ENCODE measurements around the gene ZNF436.

The ZNF436 gene

DNA sequence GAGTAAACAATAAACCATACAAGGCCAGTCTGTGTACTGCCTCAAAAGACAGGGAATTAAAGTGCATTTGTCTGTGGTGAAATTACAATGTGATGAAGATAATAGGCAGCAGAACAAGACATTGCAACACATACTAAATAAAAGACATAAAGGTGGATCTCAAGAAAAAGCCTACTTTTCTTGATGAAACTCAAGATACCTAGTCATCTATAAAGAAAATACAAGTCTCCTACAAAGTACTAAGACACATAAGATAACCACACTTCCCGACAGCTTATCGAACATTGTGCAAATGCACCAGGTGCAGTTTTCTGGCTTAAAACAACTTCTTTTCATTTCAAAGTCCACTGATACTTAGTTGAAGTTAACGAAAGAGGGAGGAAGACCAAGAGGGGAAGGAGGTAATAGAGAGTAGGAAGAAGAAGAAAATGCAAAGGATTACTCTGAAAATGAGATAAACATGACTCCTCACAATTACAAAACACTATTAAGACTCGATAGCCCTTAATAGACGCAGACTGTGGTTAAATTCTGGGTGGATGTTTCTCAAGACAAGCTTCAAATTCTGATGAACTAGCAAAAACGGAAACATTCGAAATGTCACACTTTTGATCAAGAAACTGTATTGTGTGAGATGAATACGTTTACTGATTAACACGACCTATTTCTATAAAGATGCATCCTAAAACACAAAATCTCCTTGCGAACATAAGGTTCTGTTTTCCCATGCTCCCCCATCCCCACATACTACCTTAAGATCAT, 27.5 kb downstream of the ZNF436 start:
- H3K79me2 ChIP-seq (ENCODE audit: insufficient read depth, low read length) = peaks cover 70% of the 10 kb centered on the region
- H3K27me3 ChIP-seq (ENCODE audit: low read length) = no peaks in the 10 kb centered on the region
- no peaks in the 10 kb centered on the region for H3K9me3 ChIP-seq (ENCODE audit: insufficient read depth, low read length)
- peak overlapping the region; percentile 79 for H3K4me2 ChIP-seq (ENCODE audit: low read depth, low read length, poor library complexity, severe bottlenecking)
- H3F3A ChIP-seq (ENCODE audit: insufficient read depth) = peaks cover 6% of the 10 kb centered on the region; the same call in 1 of the 2 replicates
- no peak overlapping the region for H2AFZ ChIP-seq (ENCODE audit: low read depth, low read length, severe bottlenecking)
- peak overlapping the region; percentile 91 for H3K9ac ChIP-seq (ENCODE audit: low read length)
- no peak overlapping the region for H3K27ac ChIP-seq (ENCODE audit: low read depth, low read length)
- H3K9me2 ChIP-seq (replicated peaks; ENCODE audit: insufficient read depth, low read length) = no peaks in the 10 kb centered on the region
- peaks cover 61% of the 10 kb centered on the region for H4K20me1 ChIP-seq (ENCODE audit: low read depth, low read length)
- TF ChIP-seq EZH2phosphoT487 (conservative IDR thresholded peaks at IDR 0.05; ENCODE audit: low read length) = no peak
- TF ChIP-seq, protein P1, sequence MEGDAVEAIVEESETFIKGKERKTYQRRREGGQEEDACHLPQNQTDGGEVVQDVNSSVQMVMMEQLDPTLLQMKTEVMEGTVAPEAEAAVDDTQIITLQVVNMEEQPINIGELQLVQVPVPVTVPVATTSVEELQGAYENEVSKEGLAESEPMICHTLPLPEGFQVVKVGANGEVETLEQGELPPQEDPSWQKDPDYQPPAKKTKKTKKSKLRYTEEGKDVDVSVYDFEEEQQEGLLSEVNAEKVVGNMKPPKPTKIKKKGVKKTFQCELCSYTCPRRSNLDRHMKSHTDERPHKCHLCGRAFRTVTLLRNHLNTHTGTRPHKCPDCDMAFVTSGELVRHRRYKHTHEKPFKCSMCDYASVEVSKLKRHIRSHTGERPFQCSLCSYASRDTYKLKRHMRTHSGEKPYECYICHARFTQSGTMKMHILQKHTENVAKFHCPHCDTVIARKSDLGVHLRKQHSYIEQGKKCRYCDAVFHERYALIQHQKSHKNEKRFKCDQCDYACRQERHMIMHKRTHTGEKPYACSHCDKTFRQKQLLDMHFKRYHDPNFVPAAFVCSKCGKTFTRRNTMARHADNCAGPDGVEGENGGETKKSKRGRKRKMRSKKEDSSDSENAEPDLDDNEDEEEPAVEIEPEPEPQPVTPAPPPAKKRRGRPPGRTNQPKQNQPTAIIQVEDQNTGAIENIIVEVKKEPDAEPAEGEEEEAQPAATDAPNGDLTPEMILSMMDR (IDR thresholded peaks at IDR 0.05; ENCODE audit: insufficient read depth, low read length, poor library complexity, severe bottlenecking) = no peak
- peak overlapping the region; percentile 98 for H3K4me3 ChIP-seq (ENCODE audit: insufficient read depth, low read length, poor library complexity, severe bottlenecking)
- H3K36me3 ChIP-seq (ENCODE audit: low read length) = peaks cover 32% of the 10 kb centered on the region

DNA sequence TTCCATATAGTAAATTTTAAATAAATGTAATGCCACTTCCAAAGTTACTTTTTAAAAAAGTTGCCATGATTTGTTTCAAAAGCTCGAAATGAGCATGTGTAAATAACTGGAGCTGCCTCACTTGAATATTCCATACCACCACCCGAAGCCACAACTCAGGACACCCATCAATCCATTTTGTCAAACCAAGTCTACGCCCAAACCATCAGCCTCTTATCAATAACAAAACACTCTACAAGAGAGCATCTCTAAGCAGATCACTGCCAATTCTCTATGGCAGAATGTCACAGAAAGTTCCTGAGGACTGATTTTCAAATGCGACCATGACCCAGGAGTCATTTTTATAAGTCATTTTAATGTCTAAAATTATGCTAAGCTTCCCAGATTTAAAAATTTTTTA, 30.0 kb downstream of the ZNF436 start:
- Histone ChIP-seq H3K4me3 (ENCODE audit: insufficient read depth, low read length, poor library complexity, severe bottlenecking) (peak overlapping the region; percentile 98), H3K9me2 (replicated peaks; ENCODE audit: insufficient read depth, low read length) (no peaks in the 10 kb centered on the region), H4K20me1 (ENCODE audit: low read depth, low read length) (peaks cover 72% of the 10 kb centered on the region), H3K9ac (ENCODE audit: low read length) (peak overlapping the region; percentile 91; the same call in 1 of the 2 replicates), H3K9me3 (ENCODE audit: insufficient read depth, low read length) (no peaks in the 10 kb centered on the region), H3K36me3 (ENCODE audit: low read length) (peaks cover 44% of the 10 kb centered on the region), H3K4me2 (ENCODE audit: low read depth, low read length, poor library complexity, severe bottlenecking) (peak overlapping the region; percentile 79), H3K79me2 (ENCODE audit: insufficient read depth, low read length) (peaks cover 85% of the 10 kb centered on the region), H2AFZ (ENCODE audit: low read depth, low read length, severe bottlenecking) (no peak overlapping the region), H3K27me3 (ENCODE audit: low read length) (no peaks in the 10 kb centered on the region), H3F3A (ENCODE audit: insufficient read depth) (peaks cover 6% of the 10 kb centered on the region; the same call in 1 of the 2 replicates), H3K27ac (ENCODE audit: low read depth, low read length) (no peak overlapping the region)
- no peak for TF ChIP-seq EZH2phosphoT487 (conservative IDR thresholded peaks at IDR 0.05; ENCODE audit: low read length)
- TF ChIP-seq, protein P1 (IDR thresholded peaks at IDR 0.05; ENCODE audit: insufficient read depth, low read length, poor library complexity, severe bottlenecking) = no peak

DNA sequence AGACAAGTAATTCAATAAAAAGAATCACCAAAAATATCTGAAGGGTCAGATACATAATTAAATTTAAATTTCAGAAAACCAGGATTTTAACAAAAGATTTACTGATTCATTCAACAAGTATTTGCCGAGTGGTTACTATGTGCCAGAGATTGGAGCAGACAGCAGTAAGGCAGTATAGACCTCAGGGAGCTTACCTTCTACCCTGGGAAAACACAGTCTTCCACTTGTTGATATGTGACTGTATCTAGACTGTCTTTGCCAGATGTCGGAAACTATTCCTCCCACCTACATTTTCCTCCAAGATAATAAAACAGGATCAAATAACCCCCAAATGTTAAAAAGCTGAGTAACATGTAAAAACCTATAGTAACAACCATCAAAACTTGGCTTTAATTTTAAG, 31.8 kb downstream of the ZNF436 start:
- Histone ChIP-seq H3K4me2 (ENCODE audit: low read depth, low read length, poor library complexity, severe bottlenecking) (no peak overlapping the region), H3F3A (ENCODE audit: insufficient read depth) (peaks cover 6% of the 10 kb centered on the region; the same call in 1 of the 2 replicates), H3K79me2 (ENCODE audit: insufficient read depth, low read length) (peaks cover 88% of the 10 kb centered on the region), H4K20me1 (ENCODE audit: low read depth, low read length) (peaks cover 72% of the 10 kb centered on the region), H3K36me3 (ENCODE audit: low read length) (peaks cover 47% of the 10 kb centered on the region), H3K27ac (ENCODE audit: low read depth, low read length) (no peak overlapping the region), H3K9ac (ENCODE audit: low read length) (no peak overlapping the region), H3K9me3 (ENCODE audit: insufficient read depth, low read length) (no peaks in the 10 kb centered on the region), H3K9me2 (replicated peaks; ENCODE audit: insufficient read depth, low read length) (no peaks in the 10 kb centered on the region), H3K4me3 (ENCODE audit: insufficient read depth, low read length, poor library complexity, severe bottlenecking) (no peak overlapping the region), H3K27me3 (ENCODE audit: low read length) (no peaks in the 10 kb centered on the region), H2AFZ (ENCODE audit: low read depth, low read length, severe bottlenecking) (no peak overlapping the region)
- TF ChIP-seq, protein P1 (IDR thresholded peaks at IDR 0.05; ENCODE audit: insufficient read depth, low read length, poor library complexity, severe bottlenecking) = no peak
- TF ChIP-seq EZH2phosphoT487 (conservative IDR thresholded peaks at IDR 0.05; ENCODE audit: low read length) = no peak
